Stimulated activated CD4-positive, alpha-beta T cell treated with anti-CD3 and anti-CD28 coated beads, TNF-alpha, amount 100 ng/mL, for 4 hours (primary cell): ENCODE results near the gene PATZ1.
"Not testable (repeated sequence)": the region's sequence is repeated elsewhere in the genome, so short reads cannot be mapped to it uniquely, and the experiment has no call there.

Experiments
- DNase-seq, 3 experiments: peaks; one replicate each; pipeline ENCODE4 v3.0.0-alpha.2; 2020; ENCODE audit warnings: low read depth in 3 of 3

PATZ1 gene

GRCh38 chr22:31343235-31344191 is 2.6 kb downstream of the PATZ1 start:
- DNase-seq = no peak

- no peak for DNase-seq
Measured at GRCh38 chr22:31342389-31343140, 3.6 kb downstream of the PATZ1 start.

- no peak for DNase-seq
Measured at GRCh38 chr22:31341386-31342088, 4.6 kb downstream of the PATZ1 start.

- DNase-seq = no peak
Measured at GRCh38 chr22:31340765-31341247, 5.3 kb downstream of the PATZ1 start.

GRCh38 chr22:31340360-31340759 is 5.8 kb downstream of the PATZ1 start:
- DNase-seq = no peak

GRCh38 chr22:31339148-31339832 is 6.9 kb downstream of the PATZ1 start:
- DNase-seq = no peak

GRCh38 chr22:31337178-31337577 is 9.0 kb downstream of the PATZ1 start:
- no peak for DNase-seq

- DNase-seq = no peak
Measured at GRCh38 chr22:31334329-31334728, 11.8 kb downstream of the PATZ1 start.

GRCh38 chr22:31333641-31334040 is 12.5 kb downstream of the PATZ1 start:
- DNase-seq = no peak

GRCh38 chr22:31332886-31333285 is 13.3 kb downstream of the PATZ1 start:
- DNase-seq = no peak

GRCh38 chr22:31332010-31332409 is 14.1 kb downstream of the PATZ1 start:
- no peak for DNase-seq

- DNase-seq = no peak
Measured at GRCh38 chr22:31329453-31330215, 16.5 kb downstream of the PATZ1 start.

- no peak for DNase-seq
Measured at GRCh38 chr22:31329029-31329428, 17.1 kb downstream of the PATZ1 start.

- DNase-seq = no peak
Measured at GRCh38 chr22:31328544-31328960, 17.6 kb downstream of the PATZ1 start.

GRCh38 chr22:31327806-31328543 is 18.2 kb downstream of the PATZ1 start:
- DNase-seq = no peak

- no peak for DNase-seq
Measured at GRCh38 chr22:31326877-31327276, 19.3 kb downstream of the PATZ1 start.

GRCh38 chr22:31323578-31324550 is 22.3 kb downstream of the PATZ1 start:
- no peak for DNase-seq

GRCh38 chr22:31321421-31321820 is 24.7 kb downstream of the PATZ1 start:
- no peak for DNase-seq

GRCh38 chr22:31314220-31314619 is 31.9 kb downstream of the PATZ1 start:
- DNase-seq = not testable (repeated sequence)
